ENCODE data around the gene SHC3.

SHC3 gene

DNA sequence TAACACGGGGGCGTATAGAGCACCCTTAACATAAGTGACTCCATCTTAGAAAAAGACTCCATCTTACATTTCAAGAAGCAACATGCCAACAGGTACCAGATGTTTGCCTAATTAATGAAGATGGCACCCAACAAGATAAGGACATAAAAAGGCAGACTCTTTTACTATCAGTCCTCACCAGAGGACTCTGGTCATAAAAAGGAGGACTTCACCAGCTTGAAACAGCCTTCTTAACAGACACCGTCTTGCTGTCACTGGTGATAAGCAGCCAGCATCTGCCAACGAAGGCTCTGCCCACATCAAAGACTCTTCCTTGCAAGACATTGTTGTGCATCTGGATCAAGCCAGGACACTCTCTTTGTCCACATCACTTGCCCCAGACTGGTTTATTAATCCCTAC is 107.0 kb downstream of the SHC3 start:
- no peak overlapping the region for H3K9ac ChIP-seq (ENCODE audit: low read depth in 1 of 2, low read length in 2 of 2)
- peaks cover 0 to 5% of the 10 kb centered on the region in 2 donors for H3K27me3 ChIP-seq (ENCODE audit: control insufficient read depth in 1 of 2, insufficient read depth in 2 of 2, low read length in 2 of 2)
- H3K27ac ChIP-seq (ENCODE audit: low read depth, low read length), result no peak overlapping the region
- no peak overlapping the region for H3K4me3 ChIP-seq (ENCODE audit: low read depth in 1 of 2, low read length in 2 of 2)
- no peaks in the 10 kb centered on the region for H3K36me3 ChIP-seq (ENCODE audit: control insufficient read depth in 1 of 2, insufficient read depth in 2 of 2, low read length in 2 of 2)
- no peaks in the 10 kb centered on the region for H3K9me3 ChIP-seq (ENCODE audit: control insufficient read depth in 1 of 2, low read length in 2 of 2)
- no peaks in the 10 kb centered on the region for H3K4me1 ChIP-seq (ENCODE audit: control insufficient read depth in 1 of 2, insufficient read depth in 2 of 2, low read length in 2 of 2)

DNA sequence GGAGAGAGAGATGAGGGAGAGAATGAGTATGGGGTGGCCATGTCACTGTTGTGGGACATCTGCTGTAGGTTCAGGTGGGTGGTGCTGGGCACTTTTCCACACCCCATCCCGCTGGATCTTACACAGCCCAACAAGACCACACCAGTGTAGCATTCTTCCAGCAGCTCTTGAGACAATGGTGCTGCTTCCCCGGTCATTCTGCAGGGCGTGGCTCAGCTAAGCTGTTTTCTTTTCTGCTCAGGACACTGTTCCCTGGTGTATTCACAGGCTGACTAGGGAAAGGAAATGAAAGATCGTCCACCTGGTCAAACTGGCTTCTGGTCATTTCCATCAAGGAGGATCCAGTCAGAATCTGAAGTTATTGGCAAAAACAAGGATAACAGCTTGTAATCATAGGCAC is 111.8 kb downstream of the SHC3 start:
- Histone ChIP-seq H3K4me3 (ENCODE audit: low read depth in 1 of 2, low read length in 2 of 2) (no peak overlapping the region), H3K9ac (ENCODE audit: low read depth in 1 of 2, low read length in 2 of 2) (no peak overlapping the region), H3K36me3 (ENCODE audit: control insufficient read depth in 1 of 2, insufficient read depth in 2 of 2, low read length in 2 of 2) (no peaks in the 10 kb centered on the region), H3K4me1 (ENCODE audit: control insufficient read depth in 1 of 2, insufficient read depth in 2 of 2, low read length in 2 of 2) (no peaks in the 10 kb centered on the region), H3K9me3 (ENCODE audit: control insufficient read depth in 1 of 2, low read length in 2 of 2) (no peaks in the 10 kb centered on the region), H3K27ac (ENCODE audit: low read depth, low read length) (no peak overlapping the region), H3K27me3 (ENCODE audit: control insufficient read depth in 1 of 2, insufficient read depth in 2 of 2, low read length in 2 of 2) (no peaks in the 10 kb centered on the region)

DNA sequence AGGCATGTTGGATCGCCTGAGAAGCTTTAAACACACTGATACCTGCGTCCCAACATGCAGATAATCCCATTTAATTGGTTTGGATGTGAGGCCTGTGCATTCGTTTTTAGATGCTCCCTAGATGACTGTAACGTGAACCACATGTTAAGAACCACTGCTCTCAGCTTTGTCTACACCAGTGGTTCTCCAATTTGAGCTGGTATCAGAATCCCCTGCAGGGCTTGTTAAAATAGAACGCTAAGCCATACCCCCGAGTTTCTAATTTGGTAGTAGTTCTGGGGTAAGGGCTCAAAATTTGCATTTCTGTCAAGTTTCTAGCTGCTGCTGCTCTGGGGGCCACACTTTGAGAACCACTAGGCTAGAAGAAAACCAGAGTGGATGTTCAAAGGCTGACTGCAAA is 112.7 kb downstream of the SHC3 start:
- H3K27me3 ChIP-seq (ENCODE audit: control insufficient read depth in 1 of 2, insufficient read depth in 2 of 2, low read length in 2 of 2), result no peaks in the 10 kb centered on the region
- no peaks in the 10 kb centered on the region for H3K36me3 ChIP-seq (ENCODE audit: control insufficient read depth in 1 of 2, insufficient read depth in 2 of 2, low read length in 2 of 2)
- H3K4me3 ChIP-seq (ENCODE audit: low read depth in 1 of 2, low read length in 2 of 2), result no peak overlapping the region
- no peaks in the 10 kb centered on the region for H3K4me1 ChIP-seq (ENCODE audit: control insufficient read depth in 1 of 2, insufficient read depth in 2 of 2, low read length in 2 of 2)
- H3K9me3 ChIP-seq (ENCODE audit: control insufficient read depth in 1 of 2, low read length in 2 of 2), result no peaks in the 10 kb centered on the region
- H3K9ac ChIP-seq (ENCODE audit: low read depth in 1 of 2, low read length in 2 of 2), result no peak overlapping the region
- H3K27ac ChIP-seq (ENCODE audit: low read depth, low read length), result no peak overlapping the region

DNA sequence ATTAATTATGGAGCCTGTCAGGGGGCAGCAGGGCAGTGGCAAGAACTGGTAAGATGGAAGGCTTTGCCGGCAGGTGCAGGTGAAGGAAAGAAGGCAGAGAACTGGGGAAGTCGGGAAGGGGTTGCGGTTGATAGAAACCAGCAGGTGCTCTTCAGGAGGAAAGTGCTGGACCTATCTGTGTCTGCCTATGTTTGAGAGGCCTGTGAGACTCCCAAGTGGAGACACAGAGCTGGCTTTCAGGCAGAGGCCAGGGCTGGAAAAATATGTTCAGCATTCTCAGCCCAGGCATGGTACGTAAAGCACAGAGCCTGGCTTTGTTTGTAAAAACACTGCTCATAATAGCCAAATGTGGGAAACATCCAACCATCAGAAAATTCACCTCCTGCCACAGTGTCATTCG is 117.8 kb downstream of the SHC3 start:
- H3K36me3 ChIP-seq (ENCODE audit: control insufficient read depth in 1 of 2, insufficient read depth in 2 of 2, low read length in 2 of 2), result no peaks in the 10 kb centered on the region

DNA sequence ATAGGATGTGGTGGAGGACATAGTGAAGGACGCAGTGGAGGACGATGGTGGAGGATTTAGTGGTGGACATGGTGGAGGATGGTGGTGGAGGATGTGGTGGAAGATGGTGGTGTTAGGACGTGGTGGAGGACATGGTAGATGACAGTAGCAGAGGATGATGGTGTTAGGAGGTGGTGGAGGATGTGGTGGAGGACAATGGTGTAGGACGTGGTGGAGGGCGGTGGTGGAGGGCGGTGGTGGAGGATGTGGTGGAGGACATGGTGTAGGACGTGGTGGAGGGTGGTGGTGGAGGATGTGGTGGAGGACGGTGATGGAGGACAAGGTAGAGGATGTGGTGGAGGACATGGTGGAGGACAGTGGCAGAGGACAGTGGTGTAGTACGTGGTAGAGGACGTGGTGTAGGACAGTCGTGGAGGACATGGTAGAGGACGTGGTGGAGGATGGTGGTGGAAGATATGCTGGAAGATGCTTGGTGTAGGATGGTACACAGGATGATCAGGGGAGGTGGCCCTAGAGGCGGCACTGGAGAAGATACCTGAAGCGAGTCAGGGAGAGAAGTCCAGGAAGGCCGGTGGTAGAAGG is 118.6 kb downstream of the SHC3 start:
- H3K9me3 ChIP-seq (ENCODE audit: control insufficient read depth in 1 of 2, low read length in 2 of 2), result no peaks in the 10 kb centered on the region
- no peaks in the 10 kb centered on the region for H3K4me1 ChIP-seq (ENCODE audit: control insufficient read depth in 1 of 2, insufficient read depth in 2 of 2, low read length in 2 of 2)
- no peaks in the 10 kb centered on the region for H3K27me3 ChIP-seq (ENCODE audit: control insufficient read depth in 1 of 2, insufficient read depth in 2 of 2, low read length in 2 of 2)

More for the DNA sequence above, 117.8 kb downstream of the SHC3 start:
- Histone ChIP-seq H3K9me3 (ENCODE audit: control insufficient read depth in 1 of 2, low read length in 2 of 2) (no peaks in the 10 kb centered on the region), H3K4me3 (ENCODE audit: low read depth in 1 of 2, low read length in 2 of 2) (no peak overlapping the region), H3K9ac (ENCODE audit: low read depth in 1 of 2, low read length in 2 of 2) (no peak overlapping the region), H3K27me3 (ENCODE audit: control insufficient read depth in 1 of 2, insufficient read depth in 2 of 2, low read length in 2 of 2) (no peaks in the 10 kb centered on the region), H3K4me1 (ENCODE audit: control insufficient read depth in 1 of 2, insufficient read depth in 2 of 2, low read length in 2 of 2) (no peaks in the 10 kb centered on the region), H3K27ac (ENCODE audit: low read depth, low read length) (no peak overlapping the region)

DNA sequence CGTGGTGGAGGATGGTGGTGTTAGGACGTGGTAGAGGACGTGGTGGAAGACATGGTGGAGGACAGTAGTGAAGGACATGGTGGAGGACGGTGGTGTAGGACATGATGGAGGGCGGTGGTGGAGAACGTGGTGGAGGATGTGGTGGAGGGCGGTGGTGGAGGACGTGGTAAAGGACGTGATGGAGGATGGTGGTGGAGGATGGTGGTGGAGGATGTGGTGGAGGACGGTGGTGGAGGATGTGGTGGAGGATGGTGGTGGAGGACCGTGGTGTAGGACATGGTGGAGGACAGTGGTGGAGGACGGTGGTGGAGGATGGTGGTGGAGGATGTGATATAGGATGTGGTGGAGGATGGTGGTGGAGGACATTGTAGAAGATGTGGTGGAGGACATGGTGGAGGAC is 119.7 kb downstream of the SHC3 start:
- no peaks in the 10 kb centered on the region for H3K36me3 ChIP-seq (ENCODE audit: control insufficient read depth in 1 of 2, insufficient read depth in 2 of 2, low read length in 2 of 2)
- no peak overlapping the region for H3K27ac ChIP-seq (ENCODE audit: low read depth, low read length)
- no peaks in the 10 kb centered on the region for H3K27me3 ChIP-seq (ENCODE audit: control insufficient read depth in 1 of 2, insufficient read depth in 2 of 2, low read length in 2 of 2)
- no peaks in the 10 kb centered on the region for H3K9me3 ChIP-seq (ENCODE audit: control insufficient read depth in 1 of 2, low read length in 2 of 2)
- no peaks in the 10 kb centered on the region for H3K4me1 ChIP-seq (ENCODE audit: control insufficient read depth in 1 of 2, insufficient read depth in 2 of 2, low read length in 2 of 2)
- no peak overlapping the region for H3K4me3 ChIP-seq (ENCODE audit: low read depth in 1 of 2, low read length in 2 of 2)
- H3K9ac ChIP-seq (ENCODE audit: low read depth in 1 of 2, low read length in 2 of 2), result no peak overlapping the region

More for the DNA sequence above, 118.6 kb downstream of the SHC3 start:
- Histone ChIP-seq H3K4me3 (ENCODE audit: low read depth in 1 of 2, low read length in 2 of 2) (no peak overlapping the region), H3K27ac (ENCODE audit: low read depth, low read length) (no peak overlapping the region), H3K9ac (ENCODE audit: low read depth in 1 of 2, low read length in 2 of 2) (no peak overlapping the region), H3K36me3 (ENCODE audit: control insufficient read depth in 1 of 2, insufficient read depth in 2 of 2, low read length in 2 of 2) (no peaks in the 10 kb centered on the region)

DNA sequence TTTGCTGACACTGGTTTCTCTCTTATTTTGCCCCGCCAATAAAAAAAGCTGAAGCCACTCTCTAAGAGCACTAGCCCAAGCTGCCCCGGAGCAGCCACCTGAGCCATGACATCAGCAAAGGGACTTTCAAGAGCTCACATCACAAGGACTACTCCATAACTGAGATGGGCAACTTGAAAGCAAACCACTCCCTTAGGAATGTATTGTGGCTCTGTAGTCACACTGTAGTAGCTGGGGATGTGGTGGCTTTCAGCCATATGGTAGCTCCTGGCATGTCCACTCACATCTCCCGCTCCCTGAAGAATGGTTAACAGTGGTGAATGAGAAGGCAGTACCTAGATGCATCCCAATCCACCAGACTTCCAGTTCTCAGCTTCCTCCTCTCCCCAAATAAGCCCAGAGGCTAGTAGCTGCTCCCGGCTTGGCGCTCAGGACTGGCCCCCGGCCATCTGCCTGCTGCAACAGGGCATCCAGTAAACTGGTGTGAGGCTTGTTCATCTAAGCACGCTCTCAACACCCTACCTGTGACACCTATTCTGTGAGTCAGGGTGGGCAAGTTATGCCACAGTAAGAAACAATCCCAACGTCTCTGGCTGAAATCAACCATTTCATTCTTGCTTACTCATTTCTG is 123.6 kb downstream of the SHC3 start:
- H3K27me3 ChIP-seq (ENCODE audit: control insufficient read depth in 1 of 2, insufficient read depth in 2 of 2, low read length in 2 of 2), result no peaks in the 10 kb centered on the region
- no peak overlapping the region for H3K4me3 ChIP-seq (ENCODE audit: low read depth in 1 of 2, low read length in 2 of 2)
- H3K4me1 ChIP-seq (ENCODE audit: control insufficient read depth in 1 of 2, insufficient read depth in 2 of 2, low read length in 2 of 2), result no peaks in the 10 kb centered on the region
- no peaks in the 10 kb centered on the region for H3K36me3 ChIP-seq (ENCODE audit: control insufficient read depth in 1 of 2, insufficient read depth in 2 of 2, low read length in 2 of 2)
- no peaks in the 10 kb centered on the region for H3K9me3 ChIP-seq (ENCODE audit: control insufficient read depth in 1 of 2, low read length in 2 of 2)
- no peak overlapping the region for H3K9ac ChIP-seq (ENCODE audit: low read depth in 1 of 2, low read length in 2 of 2)
- no peak overlapping the region for H3K27ac ChIP-seq (ENCODE audit: low read depth, low read length)

DNA sequence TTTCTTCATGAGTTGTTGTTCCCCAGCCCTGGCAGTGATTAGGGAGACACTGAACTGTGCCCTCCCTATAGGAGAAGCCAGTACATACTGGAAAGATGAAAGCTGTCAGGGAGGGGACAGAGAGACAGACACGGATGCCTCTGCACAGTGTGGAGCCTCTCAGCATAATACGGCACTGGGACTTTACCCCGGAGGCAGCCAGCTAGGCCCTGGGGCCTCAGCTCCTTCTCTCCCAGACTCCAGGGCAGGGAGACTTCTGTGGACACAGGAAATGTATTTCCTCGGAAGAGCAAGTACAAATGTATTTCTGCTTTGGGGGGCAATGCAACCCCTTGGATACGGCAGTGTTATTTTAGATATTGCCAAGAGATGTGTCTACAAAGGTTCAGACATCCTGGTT is 125.3 kb downstream of the SHC3 start:
- no peaks in the 10 kb centered on the region for H3K9me3 ChIP-seq (ENCODE audit: control insufficient read depth in 1 of 2, low read length in 2 of 2)
- H3K27ac ChIP-seq (ENCODE audit: low read depth, low read length), result no peak overlapping the region
- H3K4me3 ChIP-seq (ENCODE audit: low read depth in 1 of 2, low read length in 2 of 2), result no peak overlapping the region
- H3K9ac ChIP-seq (ENCODE audit: low read depth in 1 of 2, low read length in 2 of 2), result no peak overlapping the region
- no peaks in the 10 kb centered on the region for H3K27me3 ChIP-seq (ENCODE audit: control insufficient read depth in 1 of 2, insufficient read depth in 2 of 2, low read length in 2 of 2)
- H3K4me1 ChIP-seq (ENCODE audit: control insufficient read depth in 1 of 2, insufficient read depth in 2 of 2, low read length in 2 of 2), result no peaks in the 10 kb centered on the region
- no peaks in the 10 kb centered on the region for H3K36me3 ChIP-seq (ENCODE audit: control insufficient read depth in 1 of 2, insufficient read depth in 2 of 2, low read length in 2 of 2)

DNA sequence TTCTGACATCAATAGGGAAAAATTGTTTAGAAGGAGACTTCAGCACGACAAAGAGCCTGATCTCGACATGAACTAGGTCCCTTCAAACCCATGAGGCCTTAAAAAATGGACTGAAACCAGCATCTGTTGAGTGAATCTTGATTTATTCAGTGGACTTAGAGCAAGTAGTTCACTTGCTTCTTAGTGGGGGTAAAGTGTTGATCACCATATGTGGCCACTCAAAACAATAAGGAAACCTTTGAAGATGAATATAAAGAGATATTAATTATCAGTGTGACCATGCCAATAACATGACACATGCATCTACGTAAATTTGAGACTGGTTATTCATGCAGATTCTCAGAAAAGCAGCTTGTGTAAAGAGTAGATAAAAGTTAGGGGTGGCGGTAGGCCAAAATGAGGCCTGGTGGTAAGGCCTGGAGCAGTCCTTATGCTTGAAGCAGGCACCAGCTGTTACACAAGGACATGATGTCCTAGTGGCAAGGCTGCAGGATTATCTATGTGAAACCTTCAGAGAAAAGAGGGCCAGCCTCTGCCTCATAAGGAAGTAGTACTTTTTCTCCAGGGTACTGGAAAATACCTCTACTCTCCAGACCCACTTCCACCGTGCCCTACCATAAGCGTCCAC is 126.0 kb downstream of the SHC3 start:
- Histone ChIP-seq H3K27me3 (ENCODE audit: control insufficient read depth in 1 of 2, insufficient read depth in 2 of 2, low read length in 2 of 2) (no peaks in the 10 kb centered on the region), H3K36me3 (ENCODE audit: control insufficient read depth in 1 of 2, insufficient read depth in 2 of 2, low read length in 2 of 2) (no peaks in the 10 kb centered on the region), H3K9ac (ENCODE audit: low read depth in 1 of 2, low read length in 2 of 2) (no peak overlapping the region), H3K4me3 (ENCODE audit: low read depth in 1 of 2, low read length in 2 of 2) (no peak overlapping the region), H3K4me1 (ENCODE audit: control insufficient read depth in 1 of 2, insufficient read depth in 2 of 2, low read length in 2 of 2) (no peaks in the 10 kb centered on the region), H3K9me3 (ENCODE audit: control insufficient read depth in 1 of 2, low read length in 2 of 2) (no peaks in the 10 kb centered on the region), H3K27ac (ENCODE audit: low read depth, low read length) (no peak overlapping the region)

DNA sequence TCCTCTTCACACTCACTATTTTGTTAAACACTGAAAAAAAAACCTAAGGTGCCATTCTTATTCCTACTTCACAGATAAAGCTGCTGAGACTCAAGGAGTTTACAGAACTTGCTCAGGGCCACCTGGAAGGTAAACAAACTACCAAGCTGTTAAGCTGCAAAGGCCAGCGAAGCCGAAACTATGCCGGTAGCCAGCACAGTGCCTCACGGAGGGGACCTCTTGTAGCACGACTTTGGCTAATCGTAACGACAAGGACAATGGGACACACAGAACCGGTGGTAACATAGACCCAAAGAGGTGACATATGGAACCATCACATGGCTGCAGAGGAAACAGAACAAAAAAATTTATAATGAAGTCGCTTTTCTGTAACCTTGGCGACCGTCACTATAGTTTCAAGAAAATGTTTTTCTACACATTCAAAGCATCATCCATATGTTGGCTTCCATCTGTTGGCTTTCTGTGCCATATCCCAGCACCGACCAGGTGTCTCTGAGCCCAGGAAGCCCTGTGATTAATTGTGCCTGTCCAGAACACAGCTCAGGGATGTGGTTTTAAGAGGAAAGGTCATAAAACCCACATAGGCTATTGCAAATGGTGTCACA is 127.1 kb downstream of the SHC3 start:
- Histone ChIP-seq H3K9ac (ENCODE audit: low read depth in 1 of 2, low read length in 2 of 2) (no peak overlapping the region), H3K36me3 (ENCODE audit: control insufficient read depth in 1 of 2, insufficient read depth in 2 of 2, low read length in 2 of 2) (no peaks in the 10 kb centered on the region), H3K4me1 (ENCODE audit: control insufficient read depth in 1 of 2, insufficient read depth in 2 of 2, low read length in 2 of 2) (no peaks in the 10 kb centered on the region), H3K4me3 (ENCODE audit: low read depth in 1 of 2, low read length in 2 of 2) (no peak overlapping the region), H3K27me3 (ENCODE audit: control insufficient read depth in 1 of 2, insufficient read depth in 2 of 2, low read length in 2 of 2) (no peaks in the 10 kb centered on the region), H3K27ac (ENCODE audit: low read depth, low read length) (no peak overlapping the region), H3K9me3 (ENCODE audit: control insufficient read depth in 1 of 2, low read length in 2 of 2) (no peaks in the 10 kb centered on the region)

Data from duodenal mucosa (tissue), 2 donors.